ENCODE results near the gene SLC44A3. TPM values are rescaled to one million over a fixed set of nuclear protein-coding genes. Genes with fewer than 3 reads are reported as not detected.

The SLC44A3 gene
- total RNA-seq, 6 donors from 2014 or later: 6.3 to 24.2 (median 17.8) TPM

DNA sequence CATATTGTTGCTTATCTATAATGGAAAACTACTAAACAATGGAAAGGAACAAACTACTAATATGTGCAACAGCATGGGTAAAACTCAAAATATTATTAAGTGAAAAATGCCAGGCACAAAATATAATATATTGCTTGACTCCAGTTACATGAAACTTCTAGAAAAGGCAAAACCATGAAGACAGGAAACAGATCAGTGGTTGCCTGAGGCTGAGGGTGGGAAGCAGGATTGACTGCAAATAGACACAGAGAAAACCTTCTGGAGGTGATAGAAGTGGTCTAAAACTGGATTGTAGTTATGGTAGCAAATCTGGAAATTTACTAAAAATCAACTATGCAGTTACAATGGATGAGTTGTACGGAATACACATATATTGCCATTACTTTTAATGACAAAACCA is 29.5 kb upstream of the SLC44A3 start:
- DNase-seq: no peak
- peaks cover 9 to 11% (median 10%) of the 10 kb centered on the region in 4 donors for H3K4me1 ChIP-seq
- no peaks in the 10 kb centered on the region for H3K27me3 ChIP-seq
- H3K4me3 ChIP-seq: no peak overlapping the region
- TF ChIP-seq POLR2A (IDR thresholded peaks at IDR 0.05): no peak
- no peak for TF ChIP-seq POLR2AphosphoS5 (IDR thresholded peaks at IDR 0.05)
- TF ChIP-seq CTCF (IDR thresholded peaks at IDR 0.05): no peak
- no peak for TF ChIP-seq EP300 (IDR thresholded peaks at IDR 0.05)
- H3K9me3 ChIP-seq: no peaks in the 10 kb centered on the region
- H3K27ac ChIP-seq: no peak overlapping the region
- WGBS, 2 donors: 93 to 95% methylated on average over 1 of the region's 1 CpG
- ATAC-seq (ENCODE audit: low FRiP score in 2 of 2): no peak
- no peaks in the 10 kb centered on the region for H3K36me3 ChIP-seq

DNA sequence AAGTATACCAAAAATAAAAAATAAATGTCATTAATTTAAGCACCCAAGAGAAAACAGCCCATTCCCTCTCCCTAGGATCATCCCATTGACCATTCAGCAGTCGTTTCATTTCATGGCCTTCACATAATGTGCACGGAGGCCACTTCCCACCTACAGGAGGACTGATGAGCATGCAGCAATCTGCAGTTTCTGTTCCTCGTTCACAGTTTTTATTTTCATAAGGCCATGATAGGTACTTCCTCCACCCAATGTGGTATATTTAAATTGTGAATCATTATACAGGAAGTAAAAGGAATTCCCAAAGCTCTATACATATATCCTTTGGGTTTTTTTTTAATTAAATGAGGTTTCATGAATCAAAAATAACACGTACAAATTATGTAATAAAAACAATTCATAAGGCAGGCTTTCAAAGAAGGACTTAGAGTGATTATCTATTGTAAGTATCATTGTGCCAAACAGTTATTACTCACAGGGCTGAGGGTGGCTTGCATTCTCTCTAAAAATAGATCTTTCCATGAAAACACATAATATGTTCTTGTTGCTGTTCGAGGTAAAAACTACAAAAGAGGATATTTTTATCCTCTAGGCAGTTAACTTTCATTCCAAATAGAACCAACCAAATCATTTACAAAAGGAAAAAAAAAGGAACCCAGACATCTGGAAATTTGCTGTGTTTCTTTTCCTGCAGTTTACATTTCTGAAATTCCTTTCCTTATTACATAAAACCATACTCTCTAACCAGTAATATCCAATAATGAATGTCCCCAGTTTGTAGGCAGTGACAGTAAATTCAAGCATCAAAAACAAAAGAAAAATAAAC is 27.5 kb upstream of the SLC44A3 start:
- ATAC-seq (ENCODE audit: low FRiP score in 2 of 2): peak; percentile 61 to 88
- H3K27me3 ChIP-seq: no peaks in the 10 kb centered on the region
- H3K36me3 ChIP-seq: no peaks in the 10 kb centered on the region
- H3K4me1 ChIP-seq: peaks cover 10 to 18% (median 13%) of the 10 kb centered on the region in 4 donors
- no peaks in the 10 kb centered on the region for H3K9me3 ChIP-seq
- no peak overlapping the region for H3K4me3 ChIP-seq
- 27 to 32% methylated on average over 5 of the region's 5 CpGs for WGBS, 2 donors
- TF ChIP-seq CTCF (IDR thresholded peaks at IDR 0.05): peak in 3 of 6 experiments; percentile 9 to 31 (median 26)
- no peak for TF ChIP-seq POLR2AphosphoS5 (IDR thresholded peaks at IDR 0.05)
- peak in 1 of 2 donors; percentile 50 for DNase-seq
- H3K27ac ChIP-seq: peak overlapping the region; percentile 15 to 62 (median 51)

DNA sequence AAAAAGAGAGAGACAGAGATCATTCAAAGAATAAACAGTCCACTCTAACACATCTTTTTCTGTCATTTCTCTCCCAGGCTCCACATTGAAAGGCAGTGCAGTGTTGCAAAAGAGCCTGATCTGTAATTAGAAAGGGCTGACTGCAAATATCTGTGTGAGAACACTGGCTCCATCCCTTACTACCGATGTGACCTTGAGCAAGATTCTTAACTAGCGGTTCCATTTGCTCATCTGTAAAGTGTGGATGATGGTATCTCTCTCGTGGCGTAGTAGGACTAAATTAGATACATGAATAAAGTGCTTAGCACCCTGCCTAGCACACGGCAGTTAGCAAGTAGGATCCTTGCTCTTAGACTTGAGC is 26.9 kb upstream of the SLC44A3 start:
- no peak for DNase-seq
- H3K4me3 ChIP-seq: no peak overlapping the region
- H3K27me3 ChIP-seq: no peaks in the 10 kb centered on the region
- no peaks in the 10 kb centered on the region for H3K36me3 ChIP-seq
- 65 to 66% methylated on average over 5 of the region's 5 CpGs for WGBS, 2 donors
- H3K4me1 ChIP-seq: peaks cover 11 to 21% (median 17%) of the 10 kb centered on the region in 4 donors
- H3K27ac ChIP-seq: peak overlapping the region; percentile 15 to 62 (median 38)
- ATAC-seq (ENCODE audit: low FRiP score in 2 of 2): peak; percentile 19 to 70
- H3K9me3 ChIP-seq: no peaks in the 10 kb centered on the region
- TF ChIP-seq POLR2AphosphoS5 (IDR thresholded peaks at IDR 0.05) (no peak), CTCF (IDR thresholded peaks at IDR 0.05) (no peak), EP300 (IDR thresholded peaks at IDR 0.05) (no peak), POLR2A (IDR thresholded peaks at IDR 0.05) (no peak)

DNA sequence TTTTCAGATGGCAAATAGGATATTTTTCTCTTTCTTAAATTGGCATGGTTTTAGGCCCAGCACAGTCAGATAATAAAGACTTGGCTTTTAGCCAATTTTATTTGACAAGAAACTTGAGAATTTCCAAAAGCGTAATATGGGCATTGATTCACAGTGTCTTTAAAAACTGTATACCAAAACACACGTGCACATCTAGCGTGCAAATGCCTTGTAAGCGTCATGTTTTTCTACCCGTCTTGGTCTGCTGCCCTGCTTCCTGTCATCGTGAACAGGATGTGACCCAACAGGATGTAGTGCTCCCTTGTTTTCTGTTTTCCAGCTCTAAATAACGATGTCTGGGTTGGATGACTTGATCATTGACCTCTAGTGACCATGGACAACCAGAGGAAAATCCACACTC is 24.7 kb upstream of the SLC44A3 start:
- Histone ChIP-seq H3K9me3 (no peaks in the 10 kb centered on the region), H3K27ac (peak overlapping the region in 1 of 4 donors; percentile 25), H3K4me1 (peaks cover 11 to 27% (median 20%) of the 10 kb centered on the region in 4 donors), H3K27me3 (no peaks in the 10 kb centered on the region), H3K4me3 (no peak overlapping the region), H3K36me3 (no peaks in the 10 kb centered on the region)
- no peak for TF ChIP-seq CTCF (IDR thresholded peaks at IDR 0.05)
- ATAC-seq (ENCODE audit: low FRiP score in 2 of 2): no peak
- 56 to 67% methylated on average over 7 of the region's 7 CpGs for WGBS, 2 donors
- no peak for DNase-seq

- no peaks in the 10 kb centered on the region for H3K36me3 ChIP-seq
Observed at GRCh38 chr1:94796266-94796665, 23.9 kb upstream of the SLC44A3 start.

More at GRCh38 chr1:94796266-94796665, 23.9 kb upstream of the SLC44A3 start:
- 95 to 100% methylated on average over 2 of the region's 2 CpGs for WGBS, 2 donors
- H3K4me1 ChIP-seq: peaks cover 12 to 27% (median 21%) of the 10 kb centered on the region in 4 donors
- DNase-seq (no peak), ATAC-seq (ENCODE audit: low FRiP score in 2 of 2) (no peak)
- TF ChIP-seq EP300 (IDR thresholded peaks at IDR 0.05) (no peak), CTCF (IDR thresholded peaks at IDR 0.05) (no peak), POLR2AphosphoS5 (IDR thresholded peaks at IDR 0.05) (no peak), POLR2A (IDR thresholded peaks at IDR 0.05) (no peak)
- H3K4me3 ChIP-seq: no peak overlapping the region
- H3K27me3 ChIP-seq: no peaks in the 10 kb centered on the region
- H3K27ac ChIP-seq: peak overlapping the region in 1 of 4 donors; percentile 25
- H3K9me3 ChIP-seq: no peaks in the 10 kb centered on the region

All from upper lobe of left lung (tissue), 6 donors.